K562 (cell line): ENCODE measurements around the gene UQCC2. TPM values are rescaled to one million over a fixed set of nuclear protein-coding genes. Genes with fewer than 3 reads are reported as not detected.

Experiments used
- ARID3B ChIP-seq: fragments of 250-450 bp; sonication (Bioruptor Pico); IDR thresholded peaks from 2 replicates; pipeline ENCODE4 v1.4.0; 2020; ENCODE audit warnings: borderline replicate concordance
- BHLHE40 ChIP-seq: IDR thresholded peaks from 2 replicates; pipeline ENCODE4 v1.6.1; 2011; ENCODE audit warnings: low read length, improper control_type of control experiment
- DEAF1 ChIP-seq: fragments of 450-650 bp; formaldehyde crosslinking; IDR thresholded peaks from 2 replicates; pipeline ENCODE4 v1.4.0; 2020; ENCODE audit warnings: mild to moderate bottlenecking, moderate library complexity
- FOXK2 ChIP-seq, 2 experiments: fragments of 450-650 bp; IDR thresholded peaks in 1 of 2; conservative IDR thresholded peaks in 1 of 2; 2 replicates each; pipeline ENCODE4 v1.6.1; 2016; ENCODE audit warnings: low read depth in 2 of 2, mild to moderate bottlenecking in 1 of 2
- GABPB2 ChIP-seq: fragments of 250-450 bp; sonication (Bioruptor Pico); conservative IDR thresholded peaks from 2 replicates; pipeline ENCODE4 v1.5.1; 2021; ENCODE audit warnings: mild to moderate bottlenecking
- HCFC1 ChIP-seq: IDR thresholded peaks from 2 replicates; pipeline ENCODE4 v1.6.1; 2012; ENCODE audit warnings: low read depth, low read length, improper control_type of control experiment
- HNRNPH1 ChIP-seq: fragments of 200-400 bp; formaldehyde crosslinking; optimal IDR thresholded peaks from 2 replicates; pipeline ENCODE3; 2017; ENCODE audit warnings: low read depth, mild to moderate bottlenecking, low read length, moderate library complexity
- MCM2 ChIP-seq: fragments of 450-650 bp; IDR thresholded peaks from 2 replicates; pipeline ENCODE4 v1.6.1; 2017; ENCODE audit warnings: low read depth, mild to moderate bottlenecking
- NCOR1 ChIP-seq: fragments of 450-650 bp; IDR thresholded peaks from 2 replicates; pipeline ENCODE4 v1.6.1; 2016; ENCODE audit warnings: mild to moderate bottlenecking, moderate library complexity
- NFE2L1 ChIP-seq: fragments of 450-650 bp; IDR thresholded peaks from 2 replicates; pipeline ENCODE4 v1.6.1; 2016; ENCODE audit warnings: missing genetic modification characterization, low read depth, mild to moderate bottlenecking, missing compliant biosample characterization, moderate library complexity, borderline replicate concordance
- PATZ1 ChIP-seq: fragments of 250-450 bp; sonication (Bioruptor Pico); IDR thresholded peaks from 2 replicates; pipeline ENCODE4 v1.5.0; 2020; ENCODE audit warnings: mild to moderate bottlenecking, borderline replicate concordance
- PHB2 ChIP-seq: fragments of 450-650 bp; IDR thresholded peaks from 2 replicates; pipeline ENCODE4 v1.6.1; 2017; ENCODE audit warnings: low read depth
- RAD51 ChIP-seq: fragments of 450-650 bp; IDR thresholded peaks from 2 replicates; pipeline ENCODE4 v1.7.1; 2016; ENCODE audit warnings: low read depth, mild to moderate bottlenecking, borderline replicate concordance
- RBM14 ChIP-seq: fragments of 200-400 bp; formaldehyde crosslinking; IDR thresholded peaks from 2 replicates; pipeline ENCODE4 v1.6.1; 2018; ENCODE audit warnings: low read depth, mild to moderate bottlenecking, low read length, moderate library complexity, borderline replicate concordance; ENCODE audit not compliant: insufficient read depth
- SMAD1 ChIP-seq: fragments of 150-350 bp; IDR thresholded peaks from 2 replicates; pipeline ENCODE4 v1.6.1; 2014; ENCODE audit warnings: low read length, low read depth; ENCODE audit not compliant: partially characterized antibody
- SMARCC2 ChIP-seq: fragments of 450-650 bp; IDR thresholded peaks from 2 replicates; pipeline ENCODE4 v1.6.1; 2017; ENCODE audit warnings: antibody characterized with exemption, moderate library complexity, mild to moderate bottlenecking, low read depth
- SRF ChIP-seq, 2 experiments: fragments of 250-450, 450-650 bp in 1 of 2; sonication (Bioruptor Pico) in 1 of 2; sonication (generic) in 1 of 2; formaldehyde crosslinking; IDR thresholded peaks; 2 replicates each; pipeline versions ENCODE4 v1.5.0 to v1.5.1; 2020 to 2022; ENCODE audit warnings: mild to moderate bottlenecking in 1 of 2, missing genetic modification reagents in 1 of 2
- SRSF1 ChIP-seq: fragments of 200-400 bp; formaldehyde crosslinking; IDR thresholded peaks from 2 replicates; pipeline ENCODE4 v1.6.1; 2017; ENCODE audit warnings: mild to moderate bottlenecking, low read depth, low read length, moderate library complexity
- TCF3 ChIP-seq: sonication (generic); formaldehyde crosslinking; IDR thresholded peaks from 2 replicates; pipeline ENCODE4 v1.4.0; 2020; ENCODE audit warnings: mild to moderate bottlenecking, missing genetic modification reagents
- TGIF2 ChIP-seq: sonication (generic); formaldehyde crosslinking; IDR thresholded peaks from 2 replicates; pipeline ENCODE4 v1.8.1; 2022; ENCODE audit warnings: mild to moderate bottlenecking, missing genetic modification reagents, moderate library complexity
- WHSC1 ChIP-seq: IDR thresholded peaks from one replicate; pipeline ENCODE4 v1.6.1; 2012; ENCODE audit warnings: low read length, control low read depth, inconsistent platforms
- XRCC5 ChIP-seq: fragments of 200-400 bp; formaldehyde crosslinking; IDR thresholded peaks from 2 replicates; pipeline ENCODE4 v1.6.1; 2017; ENCODE audit warnings: low read depth, mild to moderate bottlenecking, low read length
- ZNF324 ChIP-seq: fragments of 250-450 bp; sonication (Bioruptor Pico); IDR thresholded peaks from 2 replicates; pipeline ENCODE4 v1.4.0; 2020; ENCODE audit warnings: mild to moderate bottlenecking
- ZNF444 ChIP-seq: fragments of 250-450 bp; sonication (Bioruptor Pico); IDR thresholded peaks from 2 replicates; pipeline ENCODE4 v1.4.0; 2020; ENCODE audit warnings: mild to moderate bottlenecking, moderate library complexity
- polyA plus RNA-seq, 8 experiments: library from polyadenylated mRNA; depleted of rRNA in 4 of 8; stranded (reverse) in 5 of 8; unstranded in 3 of 8; fragments of >200 nt; fragmentation: Nextera tagmentation in 2 of 8; fragmentation: Illumina TruSeq in 1 of 8; extraction: Ambion mirVana in 2 of 8; extraction: Trizol in 1 of 8; gene quantifications; 2 replicates each; pipeline versions ENCODE4 v1.2.1 to v1.2.3, GENCODE V29; 2011 to 2014; ENCODE audit warnings: inconsistent platforms in 1 of 8, missing spikeins in 1 of 8
- total RNA-seq, 7 experiments: library from RNA; depleted of rRNA in 6 of 7; stranded (reverse); fragments of >200 nt in 6 of 7; fragmentation: Illumina TruSeq in 2 of 7; extraction: Trizol in 2 of 7; gene quantifications; 2 replicates each; pipeline versions ENCODE4 v1.2.1 to v1.2.3, GENCODE V29; 2011 to 2021; ENCODE audit warnings: low replicate concordance in 1 of 7
- TF ChIP-seq, protein P1 (sequence below): fragments of 450-650 bp; formaldehyde crosslinking; IDR thresholded peaks from 2 replicates; pipeline ENCODE4 v1.4.0; 2022; ENCODE audit warnings: mild to moderate bottlenecking, moderate library complexity

Gene UQCC2
- total and polyA plus RNA-seq, 9 of the 15 experiments (the other 6 are each of a cell fraction or from before 2014, with no cell fraction given), result 58.5 to 927 (median 158) TPM

GRCh38 chr6:33740794-33741193 is 29.3 kb upstream of the UQCC2 start (continued):
- TF ChIP-seq FOXK2 (conservative IDR thresholded peaks at IDR 0.05 in 1 of 2, IDR thresholded peaks at IDR 0.05 in 1 of 2; ENCODE audit: low read depth in 2 of 2) (no peak), RAD51 (peak; percentile 78), NFE2L1 (tag) (no peak), PHB2 (no peak), HCFC1 (no peak), XRCC5 (no peak), DEAF1 (CRISPR knock-in tag) (no peak), SMARCC2 (no peak), BHLHE40 (peak; percentile 42; the same call in 1 of the 2 replicates), TCF3 (CRISPR knock-in tag) (0 out of 2 replicates have a peak, but pooled peaks have one; percentile 25), NCOR1 (no peak), GABPB2 (CRISPR knock-in tag) (no peak), PATZ1 (CRISPR knock-in tag) (no peak), MCM2 (no peak), ZNF444 (CRISPR knock-in tag) (no peak), ZNF324 (CRISPR knock-in tag) (no peak), RBM14 (no peak), WHSC1 (no peak), TGIF2 (no peak), SRSF1 (no peak), HNRNPH1 (no peak), SRF (CRISPR knock-in tag; IDR thresholded peaks at IDR 0.05) (no peak), ARID3B (no peak), SMAD1 (no peak)
- TF ChIP-seq, protein P1, sequence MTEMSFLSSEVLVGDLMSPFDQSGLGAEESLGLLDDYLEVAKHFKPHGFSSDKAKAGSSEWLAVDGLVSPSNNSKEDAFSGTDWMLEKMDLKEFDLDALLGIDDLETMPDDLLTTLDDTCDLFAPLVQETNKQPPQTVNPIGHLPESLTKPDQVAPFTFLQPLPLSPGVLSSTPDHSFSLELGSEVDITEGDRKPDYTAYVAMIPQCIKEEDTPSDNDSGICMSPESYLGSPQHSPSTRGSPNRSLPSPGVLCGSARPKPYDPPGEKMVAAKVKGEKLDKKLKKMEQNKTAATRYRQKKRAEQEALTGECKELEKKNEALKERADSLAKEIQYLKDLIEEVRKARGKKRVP (CRISPR knock-in tag), result no peak
